Heart left ventricle (tissue), 13 donors: Measurements from ENCODE around the gene PRR30.

Experiments used
- CTCF ChIP-seq, 12 donors: fragments of 200-600 bp; sonication (generic) in 4 of 12; IDR thresholded peaks; one replicate each; pipeline versions ENCODE4 v1.5.0 to v1.8.0; 2018 to 2022; ENCODE audit warnings: antibody characterized with exemption in 12 of 12, mild to moderate bottlenecking in 5 of 12
- POLR2A ChIP-seq, 2 donors: fragments of 450-650 bp; IDR thresholded peaks; one replicate each; pipeline ENCODE4 v1.6.1; 2017; ENCODE audit warnings: antibody characterized with exemption in 2 of 2, mild to moderate bottlenecking in 2 of 2, moderate library complexity in 2 of 2
- donor health status: ischemic (EF 13 %, LVEDD 7.1; RV severe dilation, severe dysfunction).
- donor health status: DM: no; HTN: yes; CAD: no.
- donor health status: DM: no; HTN: no; CAD: no.
- donor health status: ischemic (EF 25% LVEDD 6.9; RV normal size, moderate dysfunction).
- donor health status: ischemic (EF 25% LVEDD 5.7; RV mildly dilated, moderate dysfunction).
- donor health status: ischemic (EF 35%, LVEDD 5.7; RV mildly dilated, moderate dysfunction).
- donor health status: nonischemic (EF 11% LVEDD 7.7; RV severe dilation, severe dysfunction).
- donor health status: DM: yes; HTN: yes; CAD: no.
- donor health status: PGD.
- donor health status: ischemic (EF 29% LVEDD 5.4; RV normal size, mild dysfunction).
- donor health status: nonischemic (EF 23%, LVEDD 6.1; RV moderate dilation, normal function).

- TF ChIP-seq CTCF (IDR thresholded peaks at IDR 0.05) (no peak), POLR2A (IDR thresholded peaks at IDR 0.05) (no peak)
Measured at GRCh38 chr2:27102329-27102728, 36.9 kb downstream of the PRR30 start.
